HG03108 (cell line): ENCODE data around the gene TGFBR2.

Experiments used
- ATAC-seq: cut with Tn5 transposase; IDR thresholded peaks from one replicate; pipeline ENCODE4 v1.9.1; 2021; ENCODE audit warnings: moderate library complexity; ENCODE audit not compliant: unreplicated experiment

The TGFBR2 gene

GRCh38 chr3:30634761-30635735, 28.6 kb downstream of the TGFBR2 start:
- ATAC-seq: no peak

- ATAC-seq: no peak
Observed at GRCh38 chr3:30637310-30638219, 31.2 kb downstream of the TGFBR2 start.

- no peak for ATAC-seq
Observed at GRCh38 chr3:30638685-30639412, 32.4 kb downstream of the TGFBR2 start.

- peak; percentile 71 for ATAC-seq
Observed at GRCh38 chr3:30639937-30640336, 33.5 kb downstream of the TGFBR2 start.

- no peak for ATAC-seq
Observed at GRCh38 chr3:30640851-30641250, 34.5 kb downstream of the TGFBR2 start.

GRCh38 chr3:30641416-30642251, 35.2 kb downstream of the TGFBR2 start:
- no peak for ATAC-seq

GRCh38 chr3:30642849-30643361, 36.5 kb downstream of the TGFBR2 start:
- no peak for ATAC-seq

- ATAC-seq: no peak
Observed at GRCh38 chr3:30643763-30644462, 37.5 kb downstream of the TGFBR2 start.

GRCh38 chr3:30644615-30645014, 38.2 kb downstream of the TGFBR2 start:
- peak; percentile 64 for ATAC-seq

GRCh38 chr3:30645077-30645476, 38.7 kb downstream of the TGFBR2 start:
- no peak for ATAC-seq

GRCh38 chr3:30646181-30646876, 39.9 kb downstream of the TGFBR2 start:
- ATAC-seq: no peak

- no peak for ATAC-seq
Observed at GRCh38 chr3:30646961-30647752, 40.8 kb downstream of the TGFBR2 start.

GRCh38 chr3:30648670-30649357, 42.4 kb downstream of the TGFBR2 start:
- ATAC-seq: no peak

- peak; percentile 49 for ATAC-seq
Observed at GRCh38 chr3:30649572-30650318, 43.3 kb downstream of the TGFBR2 start.

GRCh38 chr3:30650348-30650995, 44.1 kb downstream of the TGFBR2 start:
- ATAC-seq: no peak

- ATAC-seq: no peak
Observed at GRCh38 chr3:30654269-30654668, 47.9 kb downstream of the TGFBR2 start.
